ENCODE measurements around the gene WDR90. TPM values are rescaled to one million over a fixed set of nuclear protein-coding genes. Genes with fewer than 3 reads are reported as not detected.

WDR90 gene
- total and polyA plus RNA-seq, 2 of the 13 experiments (the other 11 are each of a cell fraction or from before 2014, with no cell fraction given) = 14.9 to 28.9 TPM

GRCh38 chr16:668519-669171, 19.5 kb downstream of the WDR90 start:
- H3K79me2 ChIP-seq (ENCODE audit: insufficient read depth, low read length) = peaks cover 17% of the 10 kb centered on the region
- ATAC-seq (peak; percentile 5), DNase-seq (ENCODE audit: low spot score) (no peak), FAIRE-seq (no peak)
- intact Hi-C loops (cut with micrococcal nuclease; ENCODE audit: unreplicated experiment) = no loop called here
- H3K36me3 ChIP-seq (replicated peaks in 1 of 2; ENCODE audit: control insufficient read depth in 1 of 2, insufficient read depth in 2 of 2, low read length in 2 of 2) = peaks cover 18 to 41% of the 10 kb centered on the region in 2 experiments; a peak in 4 of 5 replicates
- ChIA-PET POLR2A (interaction anchor here (1.5 to 2.0 kb wide), 4 partner anchors 11 to 32 kb away, joined by 5 to 8 read pairs (median 6); partner anchors contain the start of genes METTL26, STUB1 and WDR90), CTCF (ENCODE audit: low intra/inter-chr PET ratio, low total read pairs) (interaction anchor here (1.0 to 1.4 kb wide), 3 partner anchors 9 to 18 kb away, joined by 3 to 4 read pairs (median 4); partner anchors contain the start of gene STUB1)
- H3K9ac ChIP-seq (ENCODE audit: insufficient read depth, low read depth, low read length) = peak overlapping the region; percentile 93
- peak overlapping the region; percentile 87 to 96 (median 91) for H3K4me3 ChIP-seq (replicated peaks in 1 of 3; ENCODE audit: insufficient read depth in 1 of 3, low read depth in 2 of 3, low read length in 3 of 3)
- in situ Hi-C loops (cut with HindIII; ENCODE audit: extremely low pct_ligation_motif_present, low pct_unique_long_range_greater_than_20kb) = no loop called here
- no peak overlapping the region for H2AFZ ChIP-seq (ENCODE audit: low read length)
- H3K27ac ChIP-seq (ENCODE audit: extremely low read length, insufficient read depth, low read length) = peak overlapping the region; percentile 53
- peak overlapping the region; percentile 92 for H3K4me2 ChIP-seq (ENCODE audit: low read depth, low read length)
- H3K27me3 ChIP-seq (ENCODE audit: control insufficient read depth in 1 of 2, insufficient read depth in 2 of 2, low read length in 2 of 2) = no peaks in the 10 kb centered on the region
- H4K20me1 ChIP-seq (ENCODE audit: insufficient read depth, low read length) = no peaks in the 10 kb centered on the region
- 30% methylated on average over 3 of the region's 50 CpGs for WGBS (ENCODE audit: low lambda C conversion rate)
- peaks cover 18% of the 10 kb centered on the region for H3K4me1 ChIP-seq (ENCODE audit: insufficient read depth, low read length)
- no TSS peak for BruUV-seq (replicated peaks)
- H3K9me3 ChIP-seq (ENCODE audit: low read length) = no peaks in the 10 kb centered on the region
- no peak for TF ChIP-seq ZNF652 (CRISPR knock-in tag; IDR thresholded peaks at IDR 0.05; ENCODE audit: borderline replicate concordance, low read depth)
- peak; percentile 24 for TF ChIP-seq RBFOX2 (IDR thresholded peaks at IDR 0.05; ENCODE audit: low read depth, low read length)
- no peak for TF ChIP-seq TP53 (CRISPR knock-in tag; conservative IDR thresholded peaks at IDR 0.05)
- no peak for TF ChIP-seq NCOA5 (CRISPR knock-in tag; IDR thresholded peaks at IDR 0.05)
- no peak for TF ChIP-seq RNF2 (conservative IDR thresholded peaks at IDR 0.05; ENCODE audit: low read depth)
- TF ChIP-seq, protein P1, sequence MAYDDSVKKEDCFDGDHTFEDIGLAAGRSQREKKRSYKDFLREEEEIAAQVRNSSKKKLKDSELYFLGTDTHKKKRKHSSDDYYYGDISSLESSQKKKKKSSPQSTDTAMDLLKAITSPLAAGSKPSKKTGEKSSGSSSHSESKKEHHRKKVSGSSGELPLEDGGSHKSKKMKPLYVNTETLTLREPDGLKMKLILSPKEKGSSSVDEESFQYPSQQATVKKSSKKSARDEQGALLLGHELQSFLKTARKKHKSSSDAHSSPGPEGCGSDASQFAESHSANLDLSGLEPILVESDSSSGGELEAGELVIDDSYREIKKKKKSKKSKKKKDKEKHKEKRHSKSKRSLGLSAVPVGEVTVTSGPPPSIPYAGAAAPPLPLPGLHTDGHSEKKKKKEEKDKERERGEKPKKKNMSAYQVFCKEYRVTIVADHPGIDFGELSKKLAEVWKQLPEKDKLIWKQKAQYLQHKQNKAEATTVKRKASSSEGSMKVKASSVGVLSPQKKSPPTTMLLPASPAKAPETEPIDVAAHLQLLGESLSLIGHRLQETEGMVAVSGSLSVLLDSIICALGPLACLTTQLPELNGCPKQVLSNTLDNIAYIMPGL (CRISPR knock-in tag; IDR thresholded peaks at IDR 0.05; ENCODE audit: borderline replicate concordance in 1 of 2, low read depth in 1 of 2) = no peak
- TF ChIP-seq ZSCAN30 (CRISPR knock-in tag; IDR thresholded peaks at IDR 0.05) = no peak
- peak; percentile 2 for TF ChIP-seq AGO2 (optimal IDR thresholded peaks at IDR 0.05; ENCODE audit: low read depth, low read length)
- no peak for TF ChIP-seq EED (CRISPR knock-in tag; IDR thresholded peaks at IDR 0.05)
- TF ChIP-seq ZNF383 (CRISPR knock-in tag; IDR thresholded peaks at IDR 0.05; ENCODE audit: borderline replicate concordance) = no peak
- TF ChIP-seq SMYD3 (CRISPR knock-in tag; IDR thresholded peaks at IDR 0.05) = no peak
- TF ChIP-seq RFXANK (CRISPR knock-in tag; IDR thresholded peaks at IDR 0.05) = no peak
- no peak for TF ChIP-seq KLF6 (CRISPR knock-in tag; IDR thresholded peaks at IDR 0.05)
- TF ChIP-seq NCOR1 (IDR thresholded peaks at IDR 0.05; ENCODE audit: borderline replicate concordance, low read length) = no peak
- TF ChIP-seq, protein P2, sequence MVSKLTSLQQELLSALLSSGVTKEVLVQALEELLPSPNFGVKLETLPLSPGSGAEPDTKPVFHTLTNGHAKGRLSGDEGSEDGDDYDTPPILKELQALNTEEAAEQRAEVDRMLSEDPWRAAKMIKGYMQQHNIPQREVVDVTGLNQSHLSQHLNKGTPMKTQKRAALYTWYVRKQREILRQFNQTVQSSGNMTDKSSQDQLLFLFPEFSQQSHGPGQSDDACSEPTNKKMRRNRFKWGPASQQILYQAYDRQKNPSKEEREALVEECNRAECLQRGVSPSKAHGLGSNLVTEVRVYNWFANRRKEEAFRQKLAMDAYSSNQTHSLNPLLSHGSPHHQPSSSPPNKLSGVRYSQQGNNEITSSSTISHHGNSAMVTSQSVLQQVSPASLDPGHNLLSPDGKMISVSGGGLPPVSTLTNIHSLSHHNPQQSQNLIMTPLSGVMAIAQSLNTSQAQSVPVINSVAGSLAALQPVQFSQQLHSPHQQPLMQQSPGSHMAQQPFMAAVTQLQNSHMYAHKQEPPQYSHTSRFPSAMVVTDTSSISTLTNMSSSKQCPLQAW (CRISPR knock-in tag; IDR thresholded peaks at IDR 0.05) = 0 out of 2 replicates have a peak, but pooled peaks have one; percentile 22
- no peak for TF ChIP-seq TRIM22 (IDR thresholded peaks at IDR 0.05)
- TF ChIP-seq ERF (CRISPR knock-in tag; IDR thresholded peaks at IDR 0.05) = no peak
- 0 out of 2 replicates have a peak, but pooled peaks have one; percentile 3 for TF ChIP-seq ZNF777 (CRISPR knock-in tag; IDR thresholded peaks at IDR 0.05)
- no peak for TF ChIP-seq ZBTB21 (CRISPR knock-in tag; IDR thresholded peaks at IDR 0.05)
- TF ChIP-seq ISX (CRISPR knock-in tag; conservative IDR thresholded peaks at IDR 0.05) = no peak
- TF ChIP-seq RFX5 (IDR thresholded peaks at IDR 0.05; ENCODE audit: low read depth, low read length) = no peak
- TF ChIP-seq HDAC1 (CRISPR knock-in tag; IDR thresholded peaks at IDR 0.05) = no peak
- no peak for TF ChIP-seq CENPX (CRISPR knock-in tag; IDR thresholded peaks at IDR 0.05)
